ENCODE data around the gene ERBB3.
A peak's percentile ranks its signal among the peaks of the same experiment; 100 is the strongest.

ERBB3 gene

DNA sequence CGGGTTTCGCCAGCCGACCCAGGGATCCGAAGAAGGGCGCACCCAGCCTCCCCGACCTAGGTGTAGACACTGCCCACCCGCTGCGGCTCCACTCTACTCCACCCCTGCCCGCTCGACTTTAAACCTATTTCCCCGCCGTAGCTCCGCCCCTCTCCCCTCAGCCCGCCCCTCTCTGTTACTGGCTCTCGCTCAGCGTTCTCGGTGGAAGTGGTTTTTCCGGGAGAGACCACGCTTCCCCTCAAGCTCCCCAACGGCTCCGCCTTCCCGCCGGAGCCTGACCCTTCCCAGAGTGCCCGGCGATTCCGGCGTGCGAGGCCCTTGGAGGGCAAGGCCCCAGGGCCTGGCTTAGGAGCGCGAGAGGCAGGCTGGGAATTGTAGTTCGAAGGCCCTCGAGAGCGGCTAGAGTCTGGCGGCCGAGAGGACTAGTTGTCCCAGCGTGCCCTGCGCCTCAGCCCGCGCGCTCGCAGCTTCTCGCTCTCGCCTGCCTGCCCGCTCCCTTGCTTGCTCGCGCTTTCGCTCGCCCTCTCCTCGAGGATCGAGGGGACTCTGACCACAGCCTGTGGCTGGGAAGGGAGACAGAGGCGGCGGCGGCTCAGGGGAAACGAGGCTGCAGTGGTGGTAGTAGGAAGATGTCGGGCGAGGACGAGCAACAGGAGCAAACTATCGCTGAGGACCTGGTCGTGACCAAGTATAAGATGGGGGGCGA lies 24.3 kb downstream of the ERBB3 start, which contains the start of gene PA2G4 (continued):
- TF ChIP-seq, protein P1, sequence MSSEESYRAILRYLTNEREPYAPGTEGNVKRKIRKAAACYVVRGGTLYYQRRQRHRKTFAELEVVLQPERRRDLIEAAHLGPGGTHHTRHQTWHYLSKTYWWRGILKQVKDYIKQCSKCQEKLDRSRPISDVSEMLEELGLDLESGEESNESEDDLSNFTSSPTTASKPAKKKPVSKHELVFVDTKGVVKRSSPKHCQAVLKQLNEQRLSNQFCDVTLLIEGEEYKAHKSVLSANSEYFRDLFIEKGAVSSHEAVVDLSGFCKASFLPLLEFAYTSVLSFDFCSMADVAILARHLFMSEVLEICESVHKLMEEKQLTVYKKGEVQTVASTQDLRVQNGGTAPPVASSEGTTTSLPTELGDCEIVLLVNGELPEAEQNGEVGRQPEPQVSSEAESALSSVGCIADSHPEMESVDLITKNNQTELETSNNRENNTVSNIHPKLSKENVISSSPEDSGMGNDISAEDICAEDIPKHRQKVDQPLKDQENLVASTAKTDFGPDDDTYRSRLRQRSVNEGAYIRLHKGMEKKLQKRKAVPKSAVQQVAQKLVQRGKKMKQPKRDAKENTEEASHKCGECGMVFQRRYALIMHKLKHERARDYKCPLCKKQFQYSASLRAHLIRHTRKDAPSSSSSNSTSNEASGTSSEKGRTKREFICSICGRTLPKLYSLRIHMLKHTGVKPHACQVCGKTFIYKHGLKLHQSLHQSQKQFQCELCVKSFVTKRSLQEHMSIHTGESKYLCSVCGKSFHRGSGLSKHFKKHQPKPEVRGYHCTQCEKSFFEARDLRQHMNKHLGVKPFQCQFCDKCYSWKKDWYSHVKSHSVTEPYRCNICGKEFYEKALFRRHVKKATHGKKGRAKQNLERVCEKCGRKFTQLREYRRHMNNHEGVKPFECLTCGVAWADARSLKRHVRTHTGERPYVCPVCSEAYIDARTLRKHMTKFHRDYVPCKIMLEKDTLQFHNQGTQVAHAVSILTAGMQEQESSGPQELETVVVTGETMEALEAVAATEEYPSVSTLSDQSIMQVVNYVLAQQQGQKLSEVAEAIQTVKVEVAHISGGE (tag by site-specific recombination; conservative IDR thresholded peaks at IDR 0.05; ENCODE audit: low read depth) = 0 out of 2 replicates have a peak, but pooled peaks have one; percentile 59
- TF ChIP-seq, protein P2, sequence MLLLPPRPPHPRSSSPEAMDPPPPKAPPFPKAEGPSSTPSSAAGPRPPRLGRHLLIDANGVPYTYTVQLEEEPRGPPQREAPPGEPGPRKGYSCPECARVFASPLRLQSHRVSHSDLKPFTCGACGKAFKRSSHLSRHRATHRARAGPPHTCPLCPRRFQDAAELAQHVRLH (tag by site-specific recombination; IDR thresholded peaks at IDR 0.05) = no peak
- TF ChIP-seq ZXDB (tag by site-specific recombination; IDR thresholded peaks at IDR 0.05) (peak; percentile 99), ZNF600 (tag by site-specific recombination; IDR thresholded peaks at IDR 0.05) (peak; percentile 29), ZNF530 (tag by site-specific recombination; IDR thresholded peaks at IDR 0.05; ENCODE audit: low read depth) (no peak), ZNF423 (tag by site-specific recombination; IDR thresholded peaks at IDR 0.05) (peak; percentile 85)
- TF ChIP-seq, protein P3, sequence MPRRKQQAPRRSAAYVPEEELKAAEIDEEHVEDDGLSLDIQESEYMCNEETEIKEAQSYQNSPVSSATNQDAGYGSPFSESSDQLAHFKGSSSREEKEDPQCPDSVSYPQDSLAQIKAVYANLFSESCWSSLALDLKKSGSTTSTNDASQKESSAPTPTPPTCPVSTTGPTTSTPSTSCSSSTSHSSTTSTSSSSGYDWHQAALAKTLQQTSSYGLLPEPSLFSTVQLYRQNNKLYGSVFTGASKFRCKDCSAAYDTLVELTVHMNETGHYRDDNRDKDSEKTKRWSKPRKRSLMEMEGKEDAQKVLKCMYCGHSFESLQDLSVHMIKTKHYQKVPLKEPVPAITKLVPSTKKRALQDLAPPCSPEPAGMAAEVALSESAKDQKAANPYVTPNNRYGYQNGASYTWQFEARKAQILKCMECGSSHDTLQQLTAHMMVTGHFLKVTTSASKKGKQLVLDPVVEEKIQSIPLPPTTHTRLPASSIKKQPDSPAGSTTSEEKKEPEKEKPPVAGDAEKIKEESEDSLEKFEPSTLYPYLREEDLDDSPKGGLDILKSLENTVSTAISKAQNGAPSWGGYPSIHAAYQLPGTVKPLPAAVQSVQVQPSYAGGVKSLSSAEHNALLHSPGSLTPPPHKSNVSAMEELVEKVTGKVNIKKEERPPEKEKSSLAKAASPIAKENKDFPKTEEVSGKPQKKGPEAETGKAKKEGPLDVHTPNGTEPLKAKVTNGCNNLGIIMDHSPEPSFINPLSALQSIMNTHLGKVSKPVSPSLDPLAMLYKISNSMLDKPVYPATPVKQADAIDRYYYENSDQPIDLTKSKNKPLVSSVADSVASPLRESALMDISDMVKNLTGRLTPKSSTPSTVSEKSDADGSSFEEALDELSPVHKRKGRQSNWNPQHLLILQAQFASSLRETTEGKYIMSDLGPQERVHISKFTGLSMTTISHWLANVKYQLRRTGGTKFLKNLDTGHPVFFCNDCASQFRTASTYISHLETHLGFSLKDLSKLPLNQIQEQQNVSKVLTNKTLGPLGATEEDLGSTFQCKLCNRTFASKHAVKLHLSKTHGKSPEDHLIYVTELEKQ (tag by site-specific recombination; IDR thresholded peaks at IDR 0.05; ENCODE audit: borderline replicate concordance) = no peak

DNA sequence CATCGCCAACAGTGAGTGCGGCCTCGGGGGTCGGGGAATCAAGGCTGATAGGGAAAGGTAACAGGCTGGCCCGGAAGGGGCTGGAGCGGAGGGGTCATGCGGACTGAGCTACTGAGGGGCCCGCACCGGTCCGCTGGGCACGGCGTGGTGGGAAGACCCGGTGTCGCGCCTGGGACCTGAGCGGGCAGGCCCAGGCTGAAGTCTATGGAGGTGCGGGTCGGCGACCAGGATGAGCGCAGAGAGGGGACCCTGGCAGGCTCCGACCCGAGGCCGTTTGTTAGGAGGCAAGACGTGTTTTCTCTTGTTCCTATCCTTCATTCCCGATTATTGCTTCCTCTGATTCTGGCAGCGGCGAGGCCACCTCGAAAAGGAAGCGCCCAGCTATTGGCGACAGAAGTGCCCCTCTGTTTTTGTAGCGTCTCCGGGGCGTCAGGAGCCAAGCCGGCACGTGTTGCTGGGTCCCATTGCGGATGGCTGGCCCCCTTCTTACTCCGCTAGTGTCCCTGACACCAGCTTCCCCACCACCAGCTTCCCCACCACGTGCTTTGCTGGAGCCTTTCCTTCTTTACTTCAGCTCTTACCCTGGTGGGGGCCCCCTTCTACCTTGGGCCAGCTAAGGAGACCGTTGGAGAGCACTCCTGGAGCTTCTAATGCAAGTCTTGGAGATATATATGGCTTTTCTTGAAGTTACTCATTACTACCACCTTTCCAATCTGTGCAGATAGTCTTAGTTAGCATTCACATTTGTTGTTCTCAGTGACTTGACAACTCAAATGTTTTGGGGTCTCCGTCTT lies 25.0 kb downstream of the ERBB3 start:
- 0 out of 2 replicates have a peak, but pooled peaks cover 2% of the 10 kb centered on the region for H3K4me1 ChIP-seq (ENCODE audit: control insufficient read depth, insufficient read depth, low read length)
- ChIA-PET POLR2A (interaction anchor here (0.5 to 3.9 kb wide), 24 partner anchors 8 to 367 kb away, joined by 3 to 165 read pairs (median 7); partner anchors contain the start of genes ANKRD52, CNPY2, CS and ERBB3), CTCF (interaction anchor here (0.5 to 4.7 kb wide), 7 partner anchors 10 to 1238 kb away, joined by 4 to 27 read pairs (median 8); partner anchors contain the start of genes ERBB3, RNF41, RPL41 and SMARCC2)
- peak overlapping the region; percentile 82 for H3K4me3 ChIP-seq (ENCODE audit: low read depth, low read length)
- no peaks in the 10 kb centered on the region for H3K9me3 ChIP-seq (ENCODE audit: control insufficient read depth, insufficient read depth, low read depth, low read length)
- H3K36me3 ChIP-seq (ENCODE audit: control insufficient read depth in 2 of 2, insufficient read depth in 1 of 2, low read length in 2 of 2) = peaks cover 32 to 55% of the 10 kb centered on the region in 2 experiments
- peak overlapping the region; percentile 90 for H3K27ac ChIP-seq (ENCODE audit: extremely low read depth, low read depth, low read length)
- TF ChIP-seq PRDM1 (tag by site-specific recombination; IDR thresholded peaks at IDR 0.05) = 0 out of 2 replicates have a peak, but pooled peaks have one; percentile 4
- 0 out of 2 replicates have a peak, but pooled peaks have one; percentile 18 for TF ChIP-seq ZNF121 (tag by site-specific recombination; IDR thresholded peaks at IDR 0.05)
- TF ChIP-seq SALL2 (tag by site-specific recombination; IDR thresholded peaks at IDR 0.05; ENCODE audit: borderline replicate concordance) = no peak
- TF ChIP-seq, protein P4, sequence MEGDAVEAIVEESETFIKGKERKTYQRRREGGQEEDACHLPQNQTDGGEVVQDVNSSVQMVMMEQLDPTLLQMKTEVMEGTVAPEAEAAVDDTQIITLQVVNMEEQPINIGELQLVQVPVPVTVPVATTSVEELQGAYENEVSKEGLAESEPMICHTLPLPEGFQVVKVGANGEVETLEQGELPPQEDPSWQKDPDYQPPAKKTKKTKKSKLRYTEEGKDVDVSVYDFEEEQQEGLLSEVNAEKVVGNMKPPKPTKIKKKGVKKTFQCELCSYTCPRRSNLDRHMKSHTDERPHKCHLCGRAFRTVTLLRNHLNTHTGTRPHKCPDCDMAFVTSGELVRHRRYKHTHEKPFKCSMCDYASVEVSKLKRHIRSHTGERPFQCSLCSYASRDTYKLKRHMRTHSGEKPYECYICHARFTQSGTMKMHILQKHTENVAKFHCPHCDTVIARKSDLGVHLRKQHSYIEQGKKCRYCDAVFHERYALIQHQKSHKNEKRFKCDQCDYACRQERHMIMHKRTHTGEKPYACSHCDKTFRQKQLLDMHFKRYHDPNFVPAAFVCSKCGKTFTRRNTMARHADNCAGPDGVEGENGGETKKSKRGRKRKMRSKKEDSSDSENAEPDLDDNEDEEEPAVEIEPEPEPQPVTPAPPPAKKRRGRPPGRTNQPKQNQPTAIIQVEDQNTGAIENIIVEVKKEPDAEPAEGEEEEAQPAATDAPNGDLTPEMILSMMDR (tag by site-specific recombination; IDR thresholded peaks at IDR 0.05) = 0 out of 2 replicates have a peak, but pooled peaks have one; percentile 20
- no peak for TF ChIP-seq FEZF1 (tag by site-specific recombination; IDR thresholded peaks at IDR 0.05)
- TF ChIP-seq ZNF701 (tag by site-specific recombination; IDR thresholded peaks at IDR 0.05) = no peak
- TF ChIP-seq, protein P5, sequence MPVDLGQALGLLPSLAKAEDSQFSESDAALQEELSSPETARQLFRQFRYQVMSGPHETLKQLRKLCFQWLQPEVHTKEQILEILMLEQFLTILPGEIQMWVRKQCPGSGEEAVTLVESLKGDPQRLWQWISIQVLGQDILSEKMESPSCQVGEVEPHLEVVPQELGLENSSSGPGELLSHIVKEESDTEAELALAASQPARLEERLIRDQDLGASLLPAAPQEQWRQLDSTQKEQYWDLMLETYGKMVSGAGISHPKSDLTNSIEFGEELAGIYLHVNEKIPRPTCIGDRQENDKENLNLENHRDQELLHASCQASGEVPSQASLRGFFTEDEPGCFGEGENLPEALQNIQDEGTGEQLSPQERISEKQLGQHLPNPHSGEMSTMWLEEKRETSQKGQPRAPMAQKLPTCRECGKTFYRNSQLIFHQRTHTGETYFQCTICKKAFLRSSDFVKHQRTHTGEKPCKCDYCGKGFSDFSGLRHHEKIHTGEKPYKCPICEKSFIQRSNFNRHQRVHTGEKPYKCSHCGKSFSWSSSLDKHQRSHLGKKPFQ (tag by site-specific recombination; IDR thresholded peaks at IDR 0.05) = peak; percentile 38; the same call in 1 of the 2 replicates
- TF ChIP-seq, protein P6, sequence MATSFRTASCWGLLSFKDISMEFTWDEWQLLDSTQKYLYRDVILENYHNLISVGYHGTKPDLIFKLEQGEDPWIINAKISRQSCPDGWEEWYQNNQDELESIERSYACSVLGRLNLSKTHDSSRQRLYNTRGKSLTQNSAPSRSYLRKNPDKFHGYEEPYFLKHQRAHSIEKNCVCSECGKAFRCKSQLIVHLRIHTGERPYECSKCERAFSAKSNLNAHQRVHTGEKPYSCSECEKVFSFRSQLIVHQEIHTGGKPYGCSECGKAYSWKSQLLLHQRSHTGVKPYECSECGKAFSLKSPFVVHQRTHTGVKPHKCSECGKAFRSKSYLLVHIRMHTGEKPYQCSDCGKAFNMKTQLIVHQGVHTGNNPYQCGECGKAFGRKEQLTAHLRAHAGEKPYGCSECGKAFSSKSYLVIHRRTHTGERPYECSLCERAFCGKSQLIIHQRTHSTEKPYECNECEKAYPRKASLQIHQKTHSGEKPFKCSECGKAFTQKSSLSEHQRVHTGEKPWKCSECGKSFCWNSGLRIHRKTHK (tag by site-specific recombination; IDR thresholded peaks at IDR 0.05) = no peak
- no peak for TF ChIP-seq ZNF10 (tag by site-specific recombination; IDR thresholded peaks at IDR 0.05)
- TF ChIP-seq, protein P2 (tag by site-specific recombination; IDR thresholded peaks at IDR 0.05) = no peak
- TF ChIP-seq, protein P7, sequence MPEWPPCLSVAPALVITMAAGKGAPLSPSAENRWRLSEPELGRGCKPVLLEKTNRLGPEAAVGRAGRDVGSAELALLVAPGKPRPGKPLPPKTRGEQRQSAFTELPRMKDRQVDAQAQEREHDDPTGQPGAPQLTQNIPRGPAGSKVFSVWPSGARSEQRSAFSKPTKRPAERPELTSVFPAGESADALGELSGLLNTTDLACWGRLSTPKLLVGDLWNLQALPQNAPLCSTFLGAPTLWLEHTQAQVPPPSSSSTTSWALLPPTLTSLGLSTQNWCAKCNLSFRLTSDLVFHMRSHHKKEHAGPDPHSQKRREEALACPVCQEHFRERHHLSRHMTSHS (tag by site-specific recombination; IDR thresholded peaks at IDR 0.05) = no peak
- peak; percentile 75 for TF ChIP-seq SCRT2 (tag by site-specific recombination; IDR thresholded peaks at IDR 0.05)
- TF ChIP-seq ZNF571 (tag by site-specific recombination; IDR thresholded peaks at IDR 0.05) = no peak

Data from HEK293 (cell line).